ENCODE data around the gene MBOAT1. TPM values are rescaled to one million over a fixed set of nuclear protein-coding genes. Genes with fewer than 3 reads are reported as not detected.

MBOAT1 gene
- total RNA-seq, 1 donor from 2014 or later = 6.4 TPM

DNA sequence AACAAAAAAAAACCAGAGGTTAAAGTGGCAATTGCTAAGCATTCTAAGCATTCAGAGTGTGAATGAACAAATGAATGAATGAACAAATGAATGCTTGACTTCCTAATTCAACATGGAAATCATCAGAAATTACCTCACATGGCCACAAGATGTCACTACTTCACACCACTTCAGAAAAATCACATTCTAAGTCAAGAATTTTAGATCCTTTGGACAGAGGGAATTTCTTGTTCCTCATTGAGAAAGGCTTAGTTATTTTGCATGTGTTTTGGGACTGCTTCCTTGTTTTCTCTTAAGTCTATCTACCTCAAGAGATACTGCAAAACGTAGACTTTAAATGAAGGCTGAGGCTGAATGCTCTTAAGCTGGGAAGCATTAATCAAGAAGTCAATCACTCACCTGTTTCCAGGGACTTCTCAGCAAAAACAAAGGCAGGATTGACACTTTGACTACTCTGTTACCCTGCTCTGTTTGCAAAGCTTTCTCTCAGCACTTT, 120.2 kb downstream of the MBOAT1 start:
- H3K4me3 Mint-ChIP-seq (ENCODE audit: unreplicated experiment) = no peak overlapping the region
- H3K4me1 Mint-ChIP-seq (ENCODE audit: low read depth, unreplicated experiment) = no peaks in the 10 kb centered on the region
- no peaks in the 10 kb centered on the region for H3K27me3 Mint-ChIP-seq (ENCODE audit: low read depth, unreplicated experiment)
- Histone ChIP-seq H3K27me3 (ENCODE audit: insufficient read depth, low read length) (no peaks in the 10 kb centered on the region), H4K20me1 (ENCODE audit: insufficient read depth, low read length) (no peaks in the 10 kb centered on the region), H3K4me3 (ENCODE audit: insufficient read depth, low read depth, low read length) (no peak overlapping the region), H2AFZ (ENCODE audit: low read depth, low read length) (no peak overlapping the region), H3K79me2 (ENCODE audit: insufficient read depth, low read length) (no peaks in the 10 kb centered on the region), H3K36me3 (ENCODE audit: insufficient read depth, low read length) (no peaks in the 10 kb centered on the region), H3K4me2 (ENCODE audit: low read length) (no peak overlapping the region), H3K9me3 (ENCODE audit: insufficient read depth, low read depth, low read length) (no peaks in the 10 kb centered on the region), H3K9ac (ENCODE audit: low read length) (no peak overlapping the region), H3K4me1 (ENCODE audit: insufficient read depth, low read length) (no peaks in the 10 kb centered on the region), H3K27ac (ENCODE audit: low read depth, low read length) (no peak overlapping the region)
- no peak overlapping the region for H3K27ac Mint-ChIP-seq (ENCODE audit: unreplicated experiment)
- DNase-seq (ENCODE audit: low read depth) (peak; percentile 34), FAIRE-seq (peak; percentile 93)
- peaks cover 1% of the 10 kb centered on the region for H3K9me3 Mint-ChIP-seq (ENCODE audit: unreplicated experiment)
- H3K36me3 Mint-ChIP-seq (ENCODE audit: low read depth, unreplicated experiment) = no peaks in the 10 kb centered on the region
- no peak for TF ChIP-seq EZH2 (IDR thresholded peaks at IDR 0.05; ENCODE audit: insufficient read depth, low read length)
- TF ChIP-seq, protein P1, sequence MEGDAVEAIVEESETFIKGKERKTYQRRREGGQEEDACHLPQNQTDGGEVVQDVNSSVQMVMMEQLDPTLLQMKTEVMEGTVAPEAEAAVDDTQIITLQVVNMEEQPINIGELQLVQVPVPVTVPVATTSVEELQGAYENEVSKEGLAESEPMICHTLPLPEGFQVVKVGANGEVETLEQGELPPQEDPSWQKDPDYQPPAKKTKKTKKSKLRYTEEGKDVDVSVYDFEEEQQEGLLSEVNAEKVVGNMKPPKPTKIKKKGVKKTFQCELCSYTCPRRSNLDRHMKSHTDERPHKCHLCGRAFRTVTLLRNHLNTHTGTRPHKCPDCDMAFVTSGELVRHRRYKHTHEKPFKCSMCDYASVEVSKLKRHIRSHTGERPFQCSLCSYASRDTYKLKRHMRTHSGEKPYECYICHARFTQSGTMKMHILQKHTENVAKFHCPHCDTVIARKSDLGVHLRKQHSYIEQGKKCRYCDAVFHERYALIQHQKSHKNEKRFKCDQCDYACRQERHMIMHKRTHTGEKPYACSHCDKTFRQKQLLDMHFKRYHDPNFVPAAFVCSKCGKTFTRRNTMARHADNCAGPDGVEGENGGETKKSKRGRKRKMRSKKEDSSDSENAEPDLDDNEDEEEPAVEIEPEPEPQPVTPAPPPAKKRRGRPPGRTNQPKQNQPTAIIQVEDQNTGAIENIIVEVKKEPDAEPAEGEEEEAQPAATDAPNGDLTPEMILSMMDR (IDR thresholded peaks at IDR 0.05; ENCODE audit: insufficient read depth, low read depth, low read length) = peak; percentile 62

- no peaks in the 10 kb centered on the region for H3K36me3 Mint-ChIP-seq (ENCODE audit: low read depth, unreplicated experiment)
- TF ChIP-seq EZH2 (IDR thresholded peaks at IDR 0.05; ENCODE audit: insufficient read depth, low read length) = no peak
- TF ChIP-seq, protein P1 (IDR thresholded peaks at IDR 0.05; ENCODE audit: insufficient read depth, low read depth, low read length) = no peak
- Histone ChIP-seq H3K9ac (ENCODE audit: low read length) (no peak overlapping the region), H3K4me1 (ENCODE audit: insufficient read depth, low read length) (no peaks in the 10 kb centered on the region), H3K79me2 (ENCODE audit: insufficient read depth, low read length) (no peaks in the 10 kb centered on the region), H2AFZ (ENCODE audit: low read depth, low read length) (no peak overlapping the region), H3K27ac (ENCODE audit: low read depth, low read length) (no peak overlapping the region), H3K4me2 (ENCODE audit: low read length) (no peak overlapping the region), H3K27me3 (ENCODE audit: insufficient read depth, low read length) (no peaks in the 10 kb centered on the region), H3K4me3 (ENCODE audit: insufficient read depth, low read depth, low read length) (no peak overlapping the region), H4K20me1 (ENCODE audit: insufficient read depth, low read length) (no peaks in the 10 kb centered on the region), H3K36me3 (ENCODE audit: insufficient read depth, low read length) (no peaks in the 10 kb centered on the region), H3K9me3 (ENCODE audit: insufficient read depth, low read depth, low read length) (no peaks in the 10 kb centered on the region)
- FAIRE-seq (no peak), DNase-seq (ENCODE audit: low read depth) (no peak)
- H3K9me3 Mint-ChIP-seq (ENCODE audit: unreplicated experiment) = peaks cover 1% of the 10 kb centered on the region
- no peak overlapping the region for H3K4me3 Mint-ChIP-seq (ENCODE audit: unreplicated experiment)
- no peaks in the 10 kb centered on the region for H3K4me1 Mint-ChIP-seq (ENCODE audit: low read depth, unreplicated experiment)
- H3K27ac Mint-ChIP-seq (ENCODE audit: unreplicated experiment) = no peak overlapping the region
- H3K27me3 Mint-ChIP-seq (ENCODE audit: low read depth, unreplicated experiment) = no peaks in the 10 kb centered on the region
These were observed 125.3 kb downstream of the MBOAT1 start for GRCh38 chr6:20086992-20087391.

DNA sequence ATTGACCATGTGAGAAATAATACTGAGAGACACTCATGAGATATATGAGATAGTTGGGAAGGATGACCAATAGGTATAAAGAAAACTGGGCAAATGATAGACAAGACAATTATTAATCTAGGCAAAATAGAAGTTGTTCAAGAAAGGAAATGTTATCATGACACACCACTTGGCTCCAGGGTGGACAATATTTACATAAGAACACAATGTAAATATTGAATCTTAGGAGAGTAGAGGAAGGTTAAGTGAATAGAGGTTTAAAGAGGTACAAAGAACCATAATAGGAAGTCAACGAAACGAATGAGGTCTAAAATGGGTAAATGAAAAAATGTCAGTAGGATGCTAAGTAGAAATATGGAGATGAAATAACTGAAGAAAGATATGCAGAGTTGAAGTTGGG, 126.5 kb downstream of the MBOAT1 start:
- H3K4me1 Mint-ChIP-seq (ENCODE audit: low read depth, unreplicated experiment) = no peaks in the 10 kb centered on the region
- H3K79me2 ChIP-seq (ENCODE audit: insufficient read depth, low read length) = no peaks in the 10 kb centered on the region
- no peaks in the 10 kb centered on the region for H3K4me1 ChIP-seq (ENCODE audit: insufficient read depth, low read length)
- no peaks in the 10 kb centered on the region for H3K27me3 Mint-ChIP-seq (ENCODE audit: low read depth, unreplicated experiment)
- no peak overlapping the region for H3K4me3 ChIP-seq (ENCODE audit: insufficient read depth, low read depth, low read length)
- H3K9me3 ChIP-seq (ENCODE audit: insufficient read depth, low read depth, low read length) = no peaks in the 10 kb centered on the region
- H3K36me3 ChIP-seq (ENCODE audit: insufficient read depth, low read length) = no peaks in the 10 kb centered on the region
- H3K4me2 ChIP-seq (ENCODE audit: low read length) = no peak overlapping the region
- no peak overlapping the region for H2AFZ ChIP-seq (ENCODE audit: low read depth, low read length)
- TF ChIP-seq, protein P1 (IDR thresholded peaks at IDR 0.05; ENCODE audit: insufficient read depth, low read depth, low read length) = no peak
- TF ChIP-seq EZH2 (IDR thresholded peaks at IDR 0.05; ENCODE audit: insufficient read depth, low read length) = no peak
- H3K9me3 Mint-ChIP-seq (ENCODE audit: unreplicated experiment) = peaks cover 1% of the 10 kb centered on the region
- H3K4me3 Mint-ChIP-seq (ENCODE audit: unreplicated experiment) = no peak overlapping the region
- H3K27me3 ChIP-seq (ENCODE audit: insufficient read depth, low read length) = no peaks in the 10 kb centered on the region
- DNase-seq (ENCODE audit: low read depth) = no peak
- no peak overlapping the region for H3K9ac ChIP-seq (ENCODE audit: low read length)
- no peak overlapping the region for H3K27ac ChIP-seq (ENCODE audit: low read depth, low read length)
- no peak for FAIRE-seq
- H4K20me1 ChIP-seq (ENCODE audit: insufficient read depth, low read length) = no peaks in the 10 kb centered on the region
- H3K27ac Mint-ChIP-seq (ENCODE audit: unreplicated experiment) = no peak overlapping the region
- no peaks in the 10 kb centered on the region for H3K36me3 Mint-ChIP-seq (ENCODE audit: low read depth, unreplicated experiment)

All from astrocyte (in vitro differentiated cells and primary cell).